Measurements from ENCODE around the gene GABPA.
A peak's percentile ranks its signal among the peaks of the same experiment; 100 is the strongest.
"Not testable (repeated sequence)": the region's sequence is repeated elsewhere in the genome, so short reads cannot be mapped to it uniquely, and the experiment has no call there.

The GABPA gene

GRCh38 chr21:25701529-25701928, 33.2 kb upstream of the GABPA start:
- TF ChIP-seq CTCF (conservative IDR thresholded peaks at IDR 0.05; ENCODE audit: low read depth, low read length), result no peak
- no peak for DNase-seq (ENCODE audit: low read depth)
- H3K4me3 ChIP-seq (ENCODE audit: low read depth, low read length), result no peak overlapping the region

GRCh38 chr21:25708467-25709065, 26.2 kb upstream of the GABPA start:
- peak; percentile 71 for TF ChIP-seq CTCF (conservative IDR thresholded peaks at IDR 0.05; ENCODE audit: low read depth, low read length)
- DNase-seq (ENCODE audit: low read depth), result peak; percentile 71

GRCh38 chr21:25709684-25710265, 25.0 kb upstream of the GABPA start:
- no peak for TF ChIP-seq CTCF (conservative IDR thresholded peaks at IDR 0.05; ENCODE audit: low read depth, low read length)
- H3K4me3 ChIP-seq (ENCODE audit: low read depth, low read length), result no peak overlapping the region
- DNase-seq (ENCODE audit: low read depth), result no peak

More at GRCh38 chr21:25708467-25709065, 26.2 kb upstream of the GABPA start:
- H3K4me3 ChIP-seq (ENCODE audit: low read depth, low read length), result no peak overlapping the region

- TF ChIP-seq CTCF (conservative IDR thresholded peaks at IDR 0.05; ENCODE audit: low read depth, low read length), result no peak
Measured at GRCh38 chr21:25710550-25710949, 24.2 kb upstream of the GABPA start.

GRCh38 chr21:25714066-25714465, 20.7 kb upstream of the GABPA start:
- DNase-seq (ENCODE audit: low read depth); H3K4me3 ChIP-seq (ENCODE audit: low read depth, low read length): not testable (repeated sequence)

More at GRCh38 chr21:25710550-25710949, 24.2 kb upstream of the GABPA start:
- DNase-seq (ENCODE audit: low read depth), result no peak
- no peak overlapping the region for H3K4me3 ChIP-seq (ENCODE audit: low read depth, low read length)

- no peak overlapping the region for H3K4me3 ChIP-seq (ENCODE audit: low read depth, low read length)
- DNase-seq (ENCODE audit: low read depth), result peak; percentile 72
- TF ChIP-seq CTCF (conservative IDR thresholded peaks at IDR 0.05; ENCODE audit: low read depth, low read length), result no peak
Measured at GRCh38 chr21:25717491-25718147, 17.2 kb upstream of the GABPA start.

GRCh38 chr21:25721987-25722386, 12.8 kb upstream of the GABPA start:
- TF ChIP-seq CTCF (conservative IDR thresholded peaks at IDR 0.05; ENCODE audit: low read depth, low read length), result no peak
- no peak overlapping the region for H3K4me3 ChIP-seq (ENCODE audit: low read depth, low read length)
- DNase-seq (ENCODE audit: low read depth), result no peak
